Activated T-cell treated with anti-CD3 and anti-CD28 coated beads, Interleukin-2, amount 50 U/mL, for 48 hours (primary cell): Measurements from ENCODE around the gene GABRB2.
"Not testable (repeated sequence)": the region's sequence is repeated elsewhere in the genome, so short reads cannot be mapped to it uniquely, and the experiment has no call there.

ENCODE experiments used
- DNase-seq, 2 experiments: peaks; one replicate each; pipeline ENCODE4 v3.0.0-alpha.2; 2020

Gene GABRB2

GRCh38 chr5:161295721-161296250 is 250.7 kb downstream of the GABRB2 start:
- no peak for DNase-seq

DNA sequence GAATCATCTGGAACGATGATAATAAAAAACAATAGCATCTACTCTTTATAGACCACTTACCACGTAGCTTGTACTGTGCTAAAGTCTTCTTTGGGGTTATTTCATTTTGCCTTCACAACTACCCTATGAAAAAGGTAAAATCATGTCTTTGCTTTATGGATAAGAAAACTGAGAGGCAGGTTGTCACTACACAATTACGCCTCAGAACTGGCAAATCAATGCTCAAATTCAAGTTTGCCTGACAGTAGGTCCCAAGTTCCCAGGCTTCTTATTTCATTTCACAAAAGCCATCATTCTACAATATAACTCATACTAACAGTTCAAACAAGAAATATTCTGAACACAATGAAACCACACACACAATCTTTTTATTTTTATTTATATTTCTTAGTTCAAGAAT is 258.5 kb downstream of the GABRB2 start:
- DNase-seq = no peak

DNA sequence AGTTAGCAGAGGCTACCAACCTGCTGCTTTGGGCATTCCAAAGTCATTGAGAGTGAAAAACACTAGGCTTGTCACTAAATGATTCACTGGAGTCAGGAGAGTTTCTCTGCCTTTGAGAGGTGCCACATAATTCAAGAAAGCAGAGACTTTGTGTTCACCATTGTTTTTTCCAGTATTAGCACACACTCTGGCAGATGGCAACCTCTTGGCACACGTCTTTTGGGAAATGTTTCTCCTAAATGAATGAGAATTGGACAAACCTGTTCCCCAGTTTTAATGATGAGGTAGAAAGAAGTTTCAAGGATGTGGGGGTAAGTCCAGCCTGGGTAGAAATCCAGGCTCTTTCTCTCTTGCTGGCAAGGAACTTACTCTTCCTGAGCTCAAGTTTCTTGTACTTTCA is 259.1 kb downstream of the GABRB2 start:
- no peak for DNase-seq

GRCh38 chr5:161286066-161286655 is 260.4 kb downstream of the GABRB2 start:
- no peak for DNase-seq

- DNase-seq = no peak
These were observed 262.1 kb downstream of the GABRB2 start for GRCh38 chr5:161284445-161284844.

DNA sequence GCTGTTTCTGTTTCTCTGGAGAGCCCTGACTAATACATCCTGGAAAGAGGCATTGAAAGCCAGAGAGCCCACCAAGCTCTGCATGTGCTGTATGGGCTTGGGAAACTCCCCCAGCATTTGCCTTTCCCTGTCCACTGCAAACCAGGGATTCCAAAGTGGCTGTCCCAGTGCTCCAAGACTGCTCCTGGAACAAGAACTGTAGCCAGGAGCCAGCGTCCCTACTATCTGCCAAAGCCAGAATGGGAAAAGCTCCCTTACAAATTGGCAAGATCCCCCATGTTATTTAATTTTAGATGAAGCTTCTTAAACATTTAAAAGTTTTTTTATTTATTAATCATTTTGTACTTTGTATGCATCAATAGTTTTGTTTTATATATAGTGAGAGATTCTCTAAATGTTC is 263.2 kb downstream of the GABRB2 start:
- no peak for DNase-seq

DNA sequence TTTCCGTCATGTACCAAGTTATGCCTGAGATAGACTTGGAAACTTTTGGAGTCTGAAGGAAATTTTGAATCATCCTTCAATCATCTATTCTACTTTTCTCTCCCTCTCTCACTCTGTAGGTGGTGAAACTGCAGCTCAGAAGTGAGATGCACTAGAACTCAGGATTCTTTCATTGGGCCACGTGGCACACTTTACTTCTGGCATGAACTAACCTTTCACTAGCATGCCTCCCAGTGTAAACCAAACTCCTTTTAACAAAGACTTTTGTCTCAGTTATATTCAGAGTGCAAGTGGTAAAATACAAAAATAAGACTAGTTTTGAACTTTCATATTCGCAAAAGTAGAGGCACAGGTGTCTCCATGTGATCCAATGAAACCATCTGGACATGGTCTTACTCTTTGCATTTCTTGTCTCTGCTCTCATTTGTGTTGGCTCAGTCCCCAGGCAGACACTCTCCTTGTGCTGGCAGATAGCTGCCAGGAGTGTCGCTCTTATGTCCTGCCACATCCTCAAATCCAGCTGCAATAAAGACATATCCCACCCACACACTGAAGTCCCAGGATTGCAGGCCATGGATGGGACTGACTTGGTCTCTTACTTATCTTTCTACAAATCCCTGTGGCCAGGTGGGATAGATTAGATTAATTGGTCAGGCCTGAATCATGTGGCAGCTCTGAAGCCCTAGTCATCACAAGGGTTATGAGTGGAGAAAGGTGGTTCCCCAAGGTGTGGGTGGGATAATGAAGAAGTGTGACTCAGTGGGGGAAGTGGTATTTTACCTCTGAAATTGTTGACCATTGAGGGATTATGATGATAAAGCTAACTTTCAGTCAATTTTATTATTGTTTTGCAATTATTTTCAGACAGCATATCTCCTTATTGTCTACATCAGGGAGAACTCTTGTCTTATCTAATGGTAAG is 267.5 kb downstream of the GABRB2 start:
- no peak for DNase-seq

- no peak for DNase-seq
These were observed 269.5 kb downstream of the GABRB2 start for GRCh38 chr5:161277011-161277410.

DNA sequence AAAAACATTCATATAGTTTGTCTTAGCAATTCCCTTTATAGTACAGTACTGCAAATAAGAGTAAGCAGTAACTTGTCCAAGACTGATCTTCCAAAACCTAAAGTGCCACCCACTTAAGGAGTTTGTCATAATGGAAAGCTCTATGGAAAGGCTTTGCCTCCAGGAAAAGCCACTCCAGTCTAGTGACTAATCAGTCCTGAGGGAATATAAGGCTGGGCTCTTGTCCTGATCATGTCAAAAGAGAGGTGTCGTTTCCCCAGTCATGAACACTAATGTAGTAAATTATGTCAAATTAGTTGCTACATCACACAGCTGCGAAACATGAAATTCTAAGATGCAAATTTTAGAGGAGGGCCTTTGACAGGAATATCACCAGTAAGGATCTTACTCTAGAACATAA is 271.6 kb downstream of the GABRB2 start:
- DNase-seq = no peak

GRCh38 chr5:161273410-161273809 is 273.1 kb downstream of the GABRB2 start:
- no peak for DNase-seq

DNA sequence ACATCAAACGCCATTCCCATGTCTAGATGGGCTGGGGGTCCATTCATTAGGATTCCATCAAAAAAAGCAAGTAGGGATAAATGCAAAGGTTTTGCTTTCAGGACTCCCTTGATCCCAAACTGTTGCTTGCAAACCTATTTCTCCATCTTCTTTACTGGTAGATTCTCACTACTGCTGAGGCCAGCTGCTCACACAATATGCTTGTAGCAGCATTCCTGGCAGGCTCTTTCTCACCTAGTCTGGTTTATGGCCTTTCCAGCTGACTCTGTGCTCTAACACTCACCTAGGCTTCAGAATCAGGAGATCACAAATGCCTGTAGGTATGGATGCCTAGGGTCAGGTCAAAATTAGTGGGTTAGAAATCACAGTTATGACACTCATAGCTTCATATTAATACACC is 274.7 kb downstream of the GABRB2 start:
- DNase-seq = no peak

DNA sequence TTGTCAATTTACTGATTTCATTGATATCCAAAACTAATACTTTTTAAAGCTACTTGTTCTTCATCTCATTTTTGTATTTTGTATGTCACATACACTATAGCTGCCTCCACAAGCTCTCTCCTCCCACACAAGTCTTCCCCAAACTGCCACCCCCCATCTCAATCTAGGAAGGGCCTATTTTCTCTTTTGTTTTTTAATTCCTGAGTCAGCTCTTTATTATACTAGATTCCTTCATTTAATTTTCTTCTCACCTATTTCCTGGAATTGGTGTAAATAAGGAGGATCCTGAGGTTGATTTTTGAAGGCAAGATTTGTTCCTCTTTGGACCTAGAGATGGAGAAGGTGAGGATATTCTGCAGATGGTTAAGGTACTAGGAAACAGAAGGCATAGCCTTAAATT is 277.4 kb downstream of the GABRB2 start:
- no peak for DNase-seq

DNA sequence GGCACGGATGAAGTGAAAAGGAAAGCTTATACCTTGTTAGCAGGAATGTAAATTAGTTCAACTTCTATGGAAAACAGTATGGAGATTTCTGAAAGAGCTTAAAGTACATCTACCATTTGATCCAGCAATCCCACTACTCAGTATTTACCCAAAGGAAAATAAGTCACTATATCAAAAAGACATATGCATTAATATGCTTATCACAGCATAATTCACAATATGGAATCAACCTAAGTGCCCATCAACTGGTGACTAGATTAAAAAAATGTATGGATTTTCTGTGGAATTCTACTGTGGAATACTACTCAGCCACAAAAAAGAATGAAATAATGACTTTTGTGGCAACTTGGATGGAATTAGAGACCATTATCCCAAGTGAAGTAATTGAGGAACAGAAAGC is 279.6 kb downstream of the GABRB2 start:
- DNase-seq = no peak

DNA sequence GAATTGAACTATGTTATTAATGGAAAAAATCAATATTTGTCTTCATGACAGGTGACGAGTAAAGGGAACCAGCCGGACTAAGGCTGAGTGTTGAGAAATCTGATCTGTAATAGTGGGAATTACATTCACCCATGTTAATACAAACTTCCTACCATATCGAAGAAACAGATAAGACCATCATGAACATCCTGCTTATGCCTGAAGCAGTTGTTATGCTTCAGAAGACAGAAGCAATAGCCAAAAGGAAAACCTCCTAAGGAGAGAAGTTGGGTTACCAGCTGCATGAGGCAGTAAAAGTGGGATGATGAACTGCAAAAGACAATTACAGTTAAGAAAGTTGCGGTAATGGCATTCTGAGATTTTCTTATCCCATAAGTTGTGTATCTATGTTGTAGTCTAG is 281.5 kb downstream of the GABRB2 start:
- DNase-seq = no peak

DNA sequence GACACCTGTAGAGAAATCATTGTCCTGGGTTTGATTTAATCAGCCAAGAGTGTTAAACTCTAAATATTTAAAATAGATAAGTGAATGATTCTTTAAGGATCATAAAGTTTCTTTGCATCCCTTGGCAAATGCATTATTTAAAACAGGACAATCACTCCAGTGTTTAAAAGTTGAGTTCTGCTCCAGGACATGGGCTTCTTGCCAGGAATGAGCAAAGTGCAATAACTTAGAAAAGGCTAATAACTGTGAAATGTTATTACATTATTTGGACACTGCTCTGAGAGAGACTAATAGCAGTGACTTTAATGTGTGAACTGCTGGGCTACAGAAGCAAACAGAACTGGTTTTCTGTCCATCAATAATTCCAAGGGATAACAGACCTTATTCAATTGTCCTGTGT is 283.3 kb downstream of the GABRB2 start:
- DNase-seq = no peak

GRCh38 chr5:161261668-161262323 is 284.7 kb downstream of the GABRB2 start:
- no peak for DNase-seq

- DNase-seq = no peak
These were observed 288.1 kb downstream of the GABRB2 start for GRCh38 chr5:161258438-161258837.

GRCh38 chr5:161256957-161257356 is 289.6 kb downstream of the GABRB2 start:
- no peak for DNase-seq

DNA sequence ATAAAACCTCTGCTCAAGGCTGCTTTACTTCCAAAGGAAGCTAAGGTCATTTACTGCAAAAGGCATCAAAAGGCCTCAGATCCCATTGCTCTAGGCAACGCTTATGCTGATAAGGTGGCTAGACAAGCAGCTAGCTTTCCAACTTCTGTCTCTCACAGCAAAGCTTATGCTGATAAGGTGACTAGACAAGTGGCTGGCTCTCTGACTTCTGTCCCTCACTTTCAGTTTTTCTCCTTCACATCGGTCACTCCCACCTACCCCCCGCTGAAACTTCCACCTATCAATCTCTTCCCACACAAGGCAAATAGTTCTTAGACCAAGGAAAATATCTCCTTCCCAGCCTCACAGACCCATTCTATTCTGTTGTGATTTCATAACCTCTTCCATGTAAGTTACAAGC is 293.6 kb downstream of the GABRB2 start:
- DNase-seq = not testable (repeated sequence)

- no peak for DNase-seq
These were observed 299.8 kb downstream of the GABRB2 start for GRCh38 chr5:161246749-161247148.

DNA sequence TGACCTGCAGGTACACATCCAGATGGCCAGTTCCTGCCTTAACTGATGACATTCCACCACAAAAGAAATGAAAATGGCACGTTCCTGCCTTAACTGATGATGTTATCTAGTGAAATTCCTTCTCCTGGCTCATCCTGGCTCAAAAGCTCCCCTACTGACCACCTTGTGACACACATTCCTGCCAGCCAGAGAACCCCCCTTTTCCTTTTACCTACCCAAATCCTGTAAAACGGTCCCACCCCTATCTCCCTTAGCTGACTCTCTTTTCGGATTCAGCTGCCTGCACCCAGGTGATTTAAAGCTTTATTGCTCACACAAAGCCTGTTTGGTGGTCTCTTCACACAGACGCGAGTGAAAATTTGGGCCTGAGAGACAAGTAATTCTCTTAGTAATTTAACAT is 300.7 kb downstream of the GABRB2 start:
- DNase-seq = not testable (repeated sequence)
